SK-N-SH treated with all-trans-retinoic acid at 6 μM for 48 hours (cell line): ENCODE data around the gene XAB2.

ENCODE experiments used
- ARNTL ChIP-seq: fragments of 450-650 bp; formaldehyde crosslinking; IDR thresholded peaks from 2 replicates; pipeline ENCODE4 v1.5.0; 2020; ENCODE audit warnings: low read depth, mild to moderate bottlenecking, moderate library complexity, borderline replicate concordance
- BACH2 ChIP-seq: fragments of 250-450 bp; sonication (Bioruptor Pico); IDR thresholded peaks from 2 replicates; pipeline ENCODE4 v1.9.0; 2021; ENCODE audit warnings: mild to moderate bottlenecking, borderline replicate concordance
- CSDC2 ChIP-seq: fragments of 250-450 bp; sonication (Bioruptor Pico); IDR thresholded peaks from 2 replicates; pipeline ENCODE4 v1.5.0; 2020; ENCODE audit warnings: mild to moderate bottlenecking, moderate library complexity
- ESRRG ChIP-seq: fragments of 250-450 bp; sonication (Bioruptor Pico); IDR thresholded peaks from 2 replicates; pipeline ENCODE4 v1.6.1; 2021; ENCODE audit warnings: mild to moderate bottlenecking
- GLIS3 ChIP-seq: fragments of 250-450 bp; sonication (Bioruptor Pico); IDR thresholded peaks from 2 replicates; pipeline ENCODE4 v1.5.0; 2020; ENCODE audit warnings: mild to moderate bottlenecking, moderate library complexity
- TCF4 ChIP-seq: fragments of 250-450 bp; sonication (Bioruptor Pico); IDR thresholded peaks from 2 replicates; pipeline ENCODE4 v1.8.0; 2021; ENCODE audit warnings: mild to moderate bottlenecking, moderate library complexity, borderline replicate concordance
- TOX ChIP-seq: fragments of 250-450 bp; sonication (Bioruptor Pico); IDR thresholded peaks from 2 replicates; pipeline ENCODE4 v1.8.0; 2021; ENCODE audit warnings: mild to moderate bottlenecking, moderate library complexity, borderline replicate concordance
- ZFP30 ChIP-seq: fragments of 450-650 bp; formaldehyde crosslinking; IDR thresholded peaks from 2 replicates; pipeline ENCODE4 v1.5.0; 2022; ENCODE audit warnings: mild to moderate bottlenecking, moderate library complexity
- ZNF565 ChIP-seq: fragments of 450-650 bp; formaldehyde crosslinking; conservative IDR thresholded peaks from 2 replicates; pipeline ENCODE4 v1.5.0; 2020; ENCODE audit warnings: low read depth, mild to moderate bottlenecking, moderate library complexity
- ZNF8 ChIP-seq: fragments of 450-650 bp; formaldehyde crosslinking; IDR thresholded peaks from 2 replicates; pipeline ENCODE4 v1.5.0; 2020; ENCODE audit warnings: mild to moderate bottlenecking, moderate library complexity
- TF ChIP-seq, protein P1 (sequence below): fragments of 250-450 bp; sonication (Bioruptor Pico); IDR thresholded peaks from 2 replicates; pipeline ENCODE4 v1.5.1; 2020; ENCODE audit warnings: low read depth, mild to moderate bottlenecking, moderate library complexity
- TF ChIP-seq, protein P2 (sequence below): fragments of 250-450 bp; sonication (Bioruptor Pico); IDR thresholded peaks from 2 replicates; pipeline ENCODE4 v1.8.0; 2021; ENCODE audit warnings: low read depth, mild to moderate bottlenecking, moderate library complexity, borderline replicate concordance

DNA sequence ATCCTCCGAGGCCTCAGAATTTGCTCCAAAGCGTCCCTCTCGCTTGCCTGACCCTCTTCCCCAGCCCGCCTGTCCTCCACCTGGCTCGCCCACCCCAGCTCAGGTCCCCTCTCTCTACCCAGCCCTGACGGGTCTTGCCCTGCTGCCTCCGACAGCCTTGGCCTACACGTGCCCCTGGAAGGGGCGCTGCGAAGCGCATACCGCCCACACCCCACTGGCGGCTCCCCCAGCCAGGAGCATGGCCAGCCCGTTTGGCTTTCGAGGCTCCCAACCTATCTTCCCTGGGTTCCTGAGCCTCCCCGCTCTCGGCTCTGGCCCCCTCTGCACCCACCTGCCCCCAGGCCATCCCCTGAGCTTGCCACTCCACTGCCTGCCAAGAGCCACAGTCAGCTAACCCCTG lies 4.5 kb downstream of the XAB2 start:
- no peak for TF ChIP-seq ARNTL (CRISPR knock-in tag)
- TF ChIP-seq TCF4 (CRISPR knock-in tag) = no peak
- TF ChIP-seq CSDC2 (CRISPR knock-in tag) = no peak
- TF ChIP-seq ZNF8 = no peak
- TF ChIP-seq, protein P1, sequence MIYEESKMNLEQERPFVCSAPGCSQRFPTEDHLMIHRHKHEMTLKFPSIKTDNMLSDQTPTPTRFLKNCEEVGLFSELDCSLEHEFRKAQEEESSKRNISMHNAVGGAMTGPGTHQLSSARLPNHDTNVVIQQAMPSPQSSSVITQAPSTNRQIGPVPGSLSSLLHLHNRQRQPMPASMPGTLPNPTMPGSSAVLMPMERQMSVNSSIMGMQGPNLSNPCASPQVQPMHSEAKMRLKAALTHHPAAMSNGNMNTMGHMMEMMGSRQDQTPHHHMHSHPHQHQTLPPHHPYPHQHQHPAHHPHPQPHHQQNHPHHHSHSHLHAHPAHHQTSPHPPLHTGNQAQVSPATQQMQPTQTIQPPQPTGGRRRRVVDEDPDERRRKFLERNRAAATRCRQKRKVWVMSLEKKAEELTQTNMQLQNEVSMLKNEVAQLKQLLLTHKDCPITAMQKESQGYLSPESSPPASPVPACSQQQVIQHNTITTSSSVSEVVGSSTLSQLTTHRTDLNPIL (CRISPR knock-in tag) = no peak
- no peak for TF ChIP-seq ZFP30 (CRISPR knock-in tag)
- TF ChIP-seq GLIS3 (CRISPR knock-in tag) = no peak
- TF ChIP-seq, protein P2, sequence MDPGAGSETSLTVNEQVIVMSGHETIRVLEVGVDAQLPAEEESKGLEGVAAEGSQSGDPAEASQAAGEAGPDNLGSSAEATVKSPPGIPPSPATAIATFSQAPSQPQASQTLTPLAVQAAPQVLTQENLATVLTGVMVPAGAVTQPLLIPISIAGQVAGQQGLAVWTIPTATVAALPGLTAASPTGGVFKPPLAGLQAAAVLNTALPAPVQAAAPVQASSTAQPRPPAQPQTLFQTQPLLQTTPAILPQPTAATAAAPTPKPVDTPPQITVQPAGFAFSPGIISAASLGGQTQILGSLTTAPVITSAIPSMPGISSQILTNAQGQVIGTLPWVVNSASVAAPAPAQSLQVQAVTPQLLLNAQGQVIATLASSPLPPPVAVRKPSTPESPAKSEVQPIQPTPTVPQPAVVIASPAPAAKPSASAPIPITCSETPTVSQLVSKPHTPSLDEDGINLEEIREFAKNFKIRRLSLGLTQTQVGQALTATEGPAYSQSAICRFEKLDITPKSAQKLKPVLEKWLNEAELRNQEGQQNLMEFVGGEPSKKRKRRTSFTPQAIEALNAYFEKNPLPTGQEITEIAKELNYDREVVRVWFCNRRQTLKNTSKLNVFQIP (CRISPR knock-in tag) = no peak
- no peak for TF ChIP-seq TOX
- TF ChIP-seq BACH2 (CRISPR knock-in tag) = no peak
- no peak for TF ChIP-seq ESRRG (CRISPR knock-in tag)
- TF ChIP-seq ZNF565 = no peak
